ENCODE results near the gene ZNF674.
A peak's percentile ranks its signal among the peaks of the same experiment; 100 is the strongest.
"Not testable (repeated sequence)": the region's sequence is repeated elsewhere in the genome, so short reads cannot be mapped to it uniquely, and the experiment has no call there.

ZNF674 gene

GRCh38 chrX:46547857-46548256 is 2.6 kb upstream of the ZNF674 start:
- ATAC-seq (no peak), DNase-seq (ENCODE audit: low spot score in 2 of 2) (no peak)
- H3K36me3 Mint-ChIP-seq, result peaks cover 44% of the 10 kb centered on the region
- peaks cover 14% of the 10 kb centered on the region for H3K4me1 Mint-ChIP-seq
- no peak overlapping the region for H3K4me3 Mint-ChIP-seq
- no peaks in the 10 kb centered on the region for H3K9me3 Mint-ChIP-seq
- H3K27ac Mint-ChIP-seq, result no peak overlapping the region

- DNase-seq (ENCODE audit: low spot score in 2 of 2); ATAC-seq; H3K9me3 Mint-ChIP-seq: not testable (repeated sequence)
- H3K4me3 Mint-ChIP-seq, result peak overlapping the region; percentile 90
- peaks cover 14% of the 10 kb centered on the region for H3K4me1 Mint-ChIP-seq
- peaks cover 35% of the 10 kb centered on the region for H3K36me3 Mint-ChIP-seq
- peak overlapping the region; percentile 98 for H3K27ac Mint-ChIP-seq
These were observed 694 bp downstream of the ZNF674 start for GRCh38 chrX:46544527-46544926.

GRCh38 chrX:46543441-46543840 is 1.8 kb downstream of the ZNF674 start:
- DNase-seq (ENCODE audit: low spot score in 2 of 2) (no peak), ATAC-seq (no peak)
- peaks cover 26% of the 10 kb centered on the region for H3K36me3 Mint-ChIP-seq
- no peaks in the 10 kb centered on the region for H3K9me3 Mint-ChIP-seq
- H3K4me3 Mint-ChIP-seq, result no peak overlapping the region
- no peak overlapping the region for H3K27ac Mint-ChIP-seq
- H3K4me1 Mint-ChIP-seq, result peaks cover 9% of the 10 kb centered on the region

- H3K9me3 Mint-ChIP-seq, result no peaks in the 10 kb centered on the region
- H3K4me3 Mint-ChIP-seq, result no peak overlapping the region
- H3K27ac Mint-ChIP-seq, result no peak overlapping the region
- ATAC-seq (no peak), DNase-seq (ENCODE audit: low spot score in 2 of 2) (no peak)
- H3K36me3 Mint-ChIP-seq, result peaks cover 5% of the 10 kb centered on the region
- no peaks in the 10 kb centered on the region for H3K4me1 Mint-ChIP-seq
These were observed 13.8 kb downstream of the ZNF674 start for GRCh38 chrX:46531442-46531841.

- H3K4me1 Mint-ChIP-seq; H3K36me3 Mint-ChIP-seq; H3K4me3 Mint-ChIP-seq; H3K27ac Mint-ChIP-seq; H3K9me3 Mint-ChIP-seq; DNase-seq (ENCODE audit: low spot score in 2 of 2); ATAC-seq: not testable (repeated sequence)
These were observed 14.8 kb downstream of the ZNF674 start for GRCh38 chrX:46530404-46530908.

GRCh38 chrX:46529740-46530403 is 15.3 kb downstream of the ZNF674 start:
- not testable (repeated sequence) for H3K27ac Mint-ChIP-seq; H3K36me3 Mint-ChIP-seq; DNase-seq (ENCODE audit: low spot score in 2 of 2); H3K4me3 Mint-ChIP-seq; H3K4me1 Mint-ChIP-seq; H3K9me3 Mint-ChIP-seq
- ATAC-seq, result peak; percentile 56

- not testable (repeated sequence) for DNase-seq (ENCODE audit: low spot score in 2 of 2); H3K4me3 Mint-ChIP-seq; H3K27ac Mint-ChIP-seq; H3K36me3 Mint-ChIP-seq; H3K4me1 Mint-ChIP-seq; H3K9me3 Mint-ChIP-seq; ATAC-seq
These were observed 16.6 kb downstream of the ZNF674 start for GRCh38 chrX:46528640-46529039.

GRCh38 chrX:46506076-46506475 is 39.1 kb downstream of the ZNF674 start:
- Mint-ChIP-seq H3K27ac (no peak overlapping the region), H3K4me1 (no peaks in the 10 kb centered on the region), H3K36me3 (no peaks in the 10 kb centered on the region), H3K4me3 (no peak overlapping the region), H3K9me3 (peaks cover 11% of the 10 kb centered on the region)
- no peak for ATAC-seq
- DNase-seq (ENCODE audit: low spot score in 2 of 2), result no peak

GRCh38 chrX:46502848-46503247 is 42.4 kb downstream of the ZNF674 start:
- no peaks in the 10 kb centered on the region for H3K36me3 Mint-ChIP-seq
- H3K4me1 Mint-ChIP-seq, result no peaks in the 10 kb centered on the region
- no peak overlapping the region for H3K27ac Mint-ChIP-seq
- DNase-seq (ENCODE audit: low spot score in 2 of 2), result no peak
- H3K9me3 Mint-ChIP-seq, result peaks cover 17% of the 10 kb centered on the region
- no peak overlapping the region for H3K4me3 Mint-ChIP-seq
- no peak for ATAC-seq

GRCh38 chrX:46500054-46500453 is 45.2 kb downstream of the ZNF674 start:
- DNase-seq (ENCODE audit: low spot score in 2 of 2) (no peak), ATAC-seq (no peak)
- H3K27ac Mint-ChIP-seq, result no peak overlapping the region
- H3K36me3 Mint-ChIP-seq, result no peaks in the 10 kb centered on the region
- H3K4me3 Mint-ChIP-seq, result no peak overlapping the region
- peaks cover 14% of the 10 kb centered on the region for H3K9me3 Mint-ChIP-seq
- no peaks in the 10 kb centered on the region for H3K4me1 Mint-ChIP-seq

- Mint-ChIP-seq H3K4me1 (no peaks in the 10 kb centered on the region), H3K4me3 (no peak overlapping the region), H3K27ac (no peak overlapping the region), H3K36me3 (no peaks in the 10 kb centered on the region), H3K9me3 (peaks cover 13% of the 10 kb centered on the region)
- ATAC-seq, result no peak
- DNase-seq (ENCODE audit: low spot score in 2 of 2), result no peak
These were observed 56.5 kb downstream of the ZNF674 start for GRCh38 chrX:46488712-46489111.

GRCh38 chrX:46485897-46486296 is 59.3 kb downstream of the ZNF674 start:
- peaks cover 13% of the 10 kb centered on the region for H3K9me3 Mint-ChIP-seq
- H3K27ac Mint-ChIP-seq, result no peak overlapping the region
- H3K36me3 Mint-ChIP-seq, result no peaks in the 10 kb centered on the region
- H3K4me1 Mint-ChIP-seq, result no peaks in the 10 kb centered on the region
- DNase-seq (ENCODE audit: low spot score in 2 of 2) (no peak), ATAC-seq (no peak)
- H3K4me3 Mint-ChIP-seq, result no peak overlapping the region

GRCh38 chrX:46478634-46479033 is 66.6 kb downstream of the ZNF674 start:
- not testable (repeated sequence) for H3K27ac Mint-ChIP-seq; H3K9me3 Mint-ChIP-seq; H3K36me3 Mint-ChIP-seq; H3K4me3 Mint-ChIP-seq; DNase-seq (ENCODE audit: low spot score in 2 of 2); ATAC-seq; H3K4me1 Mint-ChIP-seq

- Mint-ChIP-seq H3K4me3 (no peak overlapping the region), H3K9me3 (peaks cover 2% of the 10 kb centered on the region), H3K4me1 (no peaks in the 10 kb centered on the region), H3K27ac (no peak overlapping the region), H3K36me3 (peaks cover 18% of the 10 kb centered on the region)
- DNase-seq (ENCODE audit: low spot score in 2 of 2), result no peak
- ATAC-seq, result no peak
These were observed 67.8 kb downstream of the ZNF674 start for GRCh38 chrX:46477435-46477834.

- H3K4me3 Mint-ChIP-seq, result no peak overlapping the region
- H3K36me3 Mint-ChIP-seq, result peaks cover 55% of the 10 kb centered on the region
- peaks cover 17% of the 10 kb centered on the region for H3K4me1 Mint-ChIP-seq
- DNase-seq (ENCODE audit: low spot score in 2 of 2) (no peak), ATAC-seq (no peak)
- no peaks in the 10 kb centered on the region for H3K9me3 Mint-ChIP-seq
- no peak overlapping the region for H3K27ac Mint-ChIP-seq
These were observed 80.0 kb downstream of the ZNF674 start for GRCh38 chrX:46465203-46465602.

GRCh38 chrX:46463682-46464081 is 81.5 kb downstream of the ZNF674 start:
- ATAC-seq (no peak), DNase-seq (ENCODE audit: low spot score in 2 of 2) (no peak)
- Mint-ChIP-seq H3K27ac (peak overlapping the region; percentile 43), H3K4me1 (peaks cover 17% of the 10 kb centered on the region), H3K9me3 (no peaks in the 10 kb centered on the region), H3K36me3 (peaks cover 45% of the 10 kb centered on the region), H3K4me3 (no peak overlapping the region)

Measured in stimulated activated effector memory CD8-positive, alpha-beta T cell treated with anti-CD3 and anti-CD28 coated beads, Interleukin-12 subunit alpha, Interleukin-12 subunit beta, amount 100 ng/mL, for 72 hours (primary cell).